Activated naive CD4-positive, alpha-beta T cell treated with anti-CD3 and anti-CD28 coated beads for 36 hours (primary cell): ENCODE data around the gene SF3B6. TPM values are rescaled to one million over a fixed set of nuclear protein-coding genes. Genes with fewer than 3 reads are reported as not detected.
A peak's percentile ranks its signal among the peaks of the same experiment; 100 is the strongest.

ENCODE experiments used
- CTCF ChIA-PET: fragments of 350-600 bp; sonication (Branson Sonifier 250); formaldehyde crosslinking; loops from one replicate; lab custom pipeline; 2021; ENCODE audit warnings: antibody characterized with exemption; lab: Charles Lee
- DNase-seq: peaks from one replicate; pipeline ENCODE4 v3.0.0-alpha.2; 2020
- H3K27ac Mint-ChIP-seq: one replicate; pipeline ENCODE4 v1.8.0; 2021; ENCODE audit warnings: mild to moderate bottlenecking, mixed read lengths
- H3K27me3 Mint-ChIP-seq: one replicate; pipeline ENCODE4 v1.8.0; 2021; ENCODE audit warnings: low read depth, mixed read lengths
- H3K36me3 Mint-ChIP-seq: one replicate; pipeline ENCODE4 v1.8.0; 2021; ENCODE audit warnings: low read depth, mixed read lengths
- H3K4me1 Mint-ChIP-seq: one replicate; pipeline ENCODE4 v1.8.0; 2021; ENCODE audit warnings: low read depth, mixed read lengths
- H3K4me3 Mint-ChIP-seq: one replicate; pipeline ENCODE4 v1.8.0; 2021; ENCODE audit warnings: mild to moderate bottlenecking, moderate library complexity, mixed read lengths
- H3K9me3 Mint-ChIP-seq: one replicate; pipeline ENCODE4 v1.8.0; 2021; ENCODE audit warnings: mixed read lengths
- intact Hi-C: fragments of 100-400 bp; cut with micrococcal nuclease; formaldehyde crosslinking; loops from one replicate; pipeline ENCODE4 v1.15.1; 2023
- total RNA-seq, 2 experiments: library from RNA; stranded (reverse); gene quantifications; one replicate each; pipeline ENCODE4 v1.2.3, GENCODE V29; 2021

Gene SF3B6
- total RNA-seq, 2 experiments from 2014 or later: 151 to 164 TPM

DNA sequence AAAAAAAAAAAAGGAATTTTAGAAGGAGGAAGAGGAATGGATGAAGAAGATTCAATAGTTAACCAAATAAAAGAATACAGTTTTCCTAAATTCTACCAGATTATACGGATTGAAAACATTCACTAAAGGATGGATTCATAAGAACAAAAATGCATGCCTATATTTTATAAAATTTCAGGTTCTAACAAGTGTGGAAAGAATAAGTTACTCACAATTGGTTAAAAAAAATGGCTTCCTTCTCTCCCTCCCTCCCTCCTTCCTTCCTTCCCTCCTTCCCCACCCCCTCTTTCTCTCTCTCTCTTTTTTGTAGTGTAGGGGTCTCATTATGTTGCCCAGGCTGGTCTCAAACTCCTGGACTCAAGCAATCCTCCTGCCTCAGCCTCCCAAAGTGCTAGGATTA, 10.1 kb upstream of the SF3B6 start:
- Mint-ChIP-seq H3K9me3 (no peaks in the 10 kb centered on the region), H3K4me1 (peaks cover 8% of the 10 kb centered on the region), H3K4me3 (no peak overlapping the region), H3K27ac (no peak overlapping the region), H3K36me3 (no peaks in the 10 kb centered on the region), H3K27me3 (no peaks in the 10 kb centered on the region)
- no peak for DNase-seq
- CTCF ChIA-PET: no interaction called here
- intact Hi-C loops: no loop called here

DNA sequence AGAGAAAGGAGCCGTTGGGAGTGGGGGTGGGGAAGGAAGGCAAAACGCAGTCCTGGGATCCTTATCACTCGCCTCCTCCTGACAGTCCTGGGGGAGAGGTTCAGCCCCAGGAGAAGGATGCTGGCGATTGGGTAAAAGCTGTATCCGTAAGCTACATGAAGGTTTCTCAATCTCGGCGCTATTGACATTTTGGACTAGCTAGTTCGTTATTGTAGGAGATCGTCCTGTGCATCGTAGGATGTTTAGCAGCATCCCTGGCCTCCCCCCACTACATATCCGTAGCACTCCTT, 9.0 kb upstream of the SF3B6 start:
- H3K27ac Mint-ChIP-seq: no peak overlapping the region
- intact Hi-C loops: loop anchor here (2.0 kb wide), 1 partner anchor 38 kb away; the partner anchor contains the start of gene WDCP
- peaks cover 8% of the 10 kb centered on the region for H3K4me1 Mint-ChIP-seq
- H3K27me3 Mint-ChIP-seq: no peaks in the 10 kb centered on the region
- no peaks in the 10 kb centered on the region for H3K36me3 Mint-ChIP-seq
- no peak for DNase-seq
- CTCF ChIA-PET: interaction anchor here (0.6 to 3.7 kb wide), 24 partner anchors 9 to 461 kb away, joined by 3 to 59 read pairs (median 4); partner anchors contain the start of genes ATAD2B, FKBP1B, SF3B6 and WDCP
- H3K4me3 Mint-ChIP-seq: peak overlapping the region; percentile 85
- no peaks in the 10 kb centered on the region for H3K9me3 Mint-ChIP-seq

DNA sequence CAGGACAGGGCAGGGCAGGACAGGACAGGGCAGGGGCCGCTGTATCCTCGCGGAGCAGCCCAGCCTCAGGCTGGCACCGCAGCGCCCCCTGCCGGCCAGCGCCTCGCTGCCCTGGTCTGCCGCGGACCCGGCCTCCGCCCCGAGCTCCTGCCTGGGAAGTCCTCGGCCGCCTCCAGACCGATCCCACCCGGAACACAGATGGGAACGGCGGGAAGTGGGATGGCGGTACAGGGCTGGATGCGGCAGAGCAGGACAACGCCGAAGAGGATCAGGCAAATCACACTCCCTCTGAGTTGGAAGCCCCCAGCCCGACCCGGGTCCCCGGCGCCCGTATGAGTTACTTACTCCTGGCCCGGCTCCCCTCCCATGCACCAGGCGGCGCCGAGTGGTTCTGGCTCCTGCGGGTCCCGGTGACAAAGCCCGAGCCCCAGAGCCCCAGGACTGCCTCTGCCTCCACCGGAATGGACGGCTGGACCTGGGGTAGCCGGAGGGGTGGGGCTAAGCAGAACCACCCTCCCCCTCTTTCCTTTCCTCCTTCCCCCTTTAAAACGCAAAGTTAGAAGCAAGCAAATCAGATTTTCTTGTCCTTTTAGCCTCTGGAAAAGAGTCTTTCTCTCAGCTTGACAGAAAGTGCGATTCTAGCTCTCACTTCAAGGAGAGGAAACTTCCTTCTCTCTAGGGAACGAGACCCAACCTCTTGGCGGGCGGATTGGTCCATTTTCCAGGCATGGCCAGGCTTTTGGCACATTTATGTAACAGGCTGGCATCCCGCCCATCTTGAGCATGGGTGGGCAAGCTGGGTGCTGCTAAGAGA, 8.5 kb upstream of the SF3B6 start, which contains the start of gene TP53I3:
Gene TP53I3 (minus strand): TSS at position 449 of the 814 bp plus-strand sequence. CDS start 508 bp downstream, outside the sequence.
- H3K27me3 Mint-ChIP-seq: no peaks in the 10 kb centered on the region
- H3K4me3 Mint-ChIP-seq: peak within 1 kb of the TSS; percentile 85
- CTCF ChIA-PET: interaction anchor here (0.5 to 3.7 kb wide), 47 partner anchors 8 to 1994 kb away, joined by 3 to 59 read pairs (median 4); partner anchors contain the start of genes ATAD2B, FKBP1B, SF3B6 and WDCP
- intact Hi-C loops: loop anchor here (1.0 to 2.0 kb wide), 8 partner anchors 8 to 298 kb away; partner anchors contain the start of genes ATAD2B, SF3B6 and WDCP
- peak; percentile 80 for DNase-seq
- peaks cover 8% of the 10 kb centered on the region for H3K4me1 Mint-ChIP-seq
- H3K9me3 Mint-ChIP-seq: no peaks in the 10 kb centered on the region
- H3K27ac Mint-ChIP-seq: peak within 1 kb of the TSS; percentile 27
- no peaks in the 10 kb centered on the region for H3K36me3 Mint-ChIP-seq

DNA sequence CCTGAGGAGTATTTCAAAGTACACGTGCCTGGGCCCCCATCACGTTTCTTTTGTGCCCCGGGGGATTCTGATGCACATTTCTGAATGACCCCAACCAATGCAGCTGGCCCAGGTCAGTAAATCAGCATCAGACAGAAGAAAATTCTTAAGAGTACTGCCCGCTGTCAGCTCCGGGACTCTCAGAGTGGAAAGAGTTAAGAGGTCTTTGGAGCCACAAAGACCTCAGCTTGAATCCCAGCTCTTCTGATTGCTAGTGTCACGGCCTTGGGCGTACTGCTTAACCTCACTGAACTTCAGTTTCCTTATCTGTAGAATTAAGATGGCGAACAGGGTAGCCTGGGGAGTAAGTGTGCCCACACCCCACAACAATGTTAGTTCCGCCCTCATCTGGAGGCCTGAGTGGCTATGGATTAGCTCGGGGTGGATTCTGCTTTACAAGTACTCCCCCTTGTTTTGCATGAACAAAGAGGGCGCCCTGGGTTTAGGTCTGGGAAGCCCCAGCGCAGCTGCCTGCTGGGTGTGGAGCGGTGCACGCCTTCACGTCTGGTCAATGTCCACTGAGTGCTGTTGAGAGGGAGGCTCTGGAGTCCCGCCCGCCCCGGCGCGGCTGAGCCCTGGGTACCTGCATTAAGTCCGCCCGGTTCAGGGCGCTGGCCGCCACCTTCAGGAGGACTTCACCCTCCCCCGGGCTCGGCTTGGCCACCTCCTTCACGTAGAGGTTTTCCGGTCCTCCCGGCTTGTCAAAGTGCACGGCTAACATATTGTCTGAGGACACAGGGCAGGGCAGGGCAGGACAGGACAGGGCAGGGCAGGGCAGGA, 7.7 kb upstream of the SF3B6 start:
- H3K27ac Mint-ChIP-seq: peak overlapping the region; percentile 27
- no peaks in the 10 kb centered on the region for H3K9me3 Mint-ChIP-seq
- H3K4me3 Mint-ChIP-seq: peak overlapping the region; percentile 85
- intact Hi-C loops: loop anchor here (1.0 to 2.0 kb wide), 8 partner anchors 7 to 299 kb away; partner anchors contain the start of genes ATAD2B, SF3B6 and WDCP
- peak; percentile 65 for DNase-seq
- CTCF ChIA-PET: interaction anchor here (0.5 to 3.7 kb wide), 35 partner anchors 7 to 460 kb away, joined by 3 to 59 read pairs (median 4); partner anchors contain the start of genes ATAD2B, SF3B6 and WDCP
- peaks cover 8% of the 10 kb centered on the region for H3K4me1 Mint-ChIP-seq
- no peaks in the 10 kb centered on the region for H3K27me3 Mint-ChIP-seq
- H3K36me3 Mint-ChIP-seq: no peaks in the 10 kb centered on the region

DNA sequence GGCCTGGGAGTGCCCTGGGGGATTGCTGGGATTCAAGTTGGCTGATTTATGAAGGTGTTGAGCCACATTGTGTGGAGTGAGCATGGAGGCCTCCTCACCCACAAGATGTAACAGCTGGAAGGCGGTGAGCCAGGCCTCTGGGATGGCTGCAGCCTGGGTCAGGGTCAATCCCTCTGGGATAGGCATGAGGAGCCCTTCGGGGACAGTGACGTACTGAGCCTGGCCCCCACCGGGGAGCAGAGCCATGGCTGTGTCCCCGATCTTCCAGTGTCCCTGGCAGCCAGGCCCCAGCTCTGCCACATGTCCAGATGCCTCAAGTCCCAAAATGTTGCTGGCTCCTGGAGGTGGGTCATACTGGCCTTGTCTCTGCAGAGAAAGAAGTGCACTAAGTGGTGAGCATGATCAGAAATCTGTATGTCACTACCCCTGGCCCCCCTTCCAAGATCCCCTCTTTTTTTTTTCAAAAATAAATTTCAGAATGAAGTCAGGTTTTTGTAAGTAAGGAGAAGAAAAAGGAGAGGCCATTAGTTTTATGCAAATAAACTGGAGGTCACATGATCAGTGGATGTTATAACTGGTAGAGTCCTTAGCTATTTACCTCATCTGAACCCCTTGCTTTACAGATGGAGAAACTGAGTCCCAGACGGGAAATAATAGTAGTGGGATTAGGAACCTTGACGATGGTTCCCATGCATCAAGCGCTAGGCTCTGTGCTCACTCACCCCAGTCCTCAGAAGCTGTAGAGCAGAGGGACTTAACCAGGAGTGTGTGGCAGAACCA, 6.9 kb upstream of the SF3B6 start:
- DNase-seq: no peak
- Mint-ChIP-seq H3K4me3 (peak overlapping the region; percentile 85), H3K4me1 (peaks cover 8% of the 10 kb centered on the region), H3K27ac (no peak overlapping the region), H3K9me3 (no peaks in the 10 kb centered on the region), H3K36me3 (no peaks in the 10 kb centered on the region), H3K27me3 (no peaks in the 10 kb centered on the region)
- CTCF ChIA-PET: interaction anchor here (0.6 to 3.7 kb wide), 12 partner anchors 9 to 303 kb away, joined by 3 to 59 read pairs (median 4); partner anchors contain the start of genes ATAD2B and WDCP
- intact Hi-C loops: no loop called here

DNA sequence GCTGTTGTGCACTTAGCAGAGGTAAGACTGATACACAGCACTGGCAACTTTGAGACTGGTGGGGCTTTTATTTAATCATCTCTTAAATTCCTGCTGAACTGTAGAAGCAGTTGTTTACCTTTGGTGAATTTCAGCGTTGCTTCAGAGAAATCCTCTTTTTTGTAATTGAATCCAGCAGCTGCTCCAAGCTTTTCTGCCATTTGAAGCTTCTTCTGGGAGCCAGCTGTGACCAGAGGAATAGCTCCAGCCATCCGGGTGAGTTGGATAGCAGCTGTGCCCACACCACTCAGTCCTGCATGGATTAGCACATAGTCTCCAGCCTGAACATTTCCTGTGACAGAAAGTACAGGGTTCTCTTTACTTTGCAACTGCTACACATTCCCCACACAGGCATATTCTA, 4.6 kb upstream of the SF3B6 start:
- Mint-ChIP-seq H3K9me3 (no peaks in the 10 kb centered on the region), H3K27me3 (no peaks in the 10 kb centered on the region), H3K36me3 (no peaks in the 10 kb centered on the region), H3K4me3 (no peak overlapping the region), H3K27ac (no peak overlapping the region), H3K4me1 (peaks cover 15% of the 10 kb centered on the region)
- intact Hi-C loops: no loop called here
- DNase-seq: no peak
- CTCF ChIA-PET: interaction anchor here (0.9 kb wide), 1 partner anchor 154 kb away, joined by 4 read pairs; the partner anchor contains the start of gene ATAD2B

DNA sequence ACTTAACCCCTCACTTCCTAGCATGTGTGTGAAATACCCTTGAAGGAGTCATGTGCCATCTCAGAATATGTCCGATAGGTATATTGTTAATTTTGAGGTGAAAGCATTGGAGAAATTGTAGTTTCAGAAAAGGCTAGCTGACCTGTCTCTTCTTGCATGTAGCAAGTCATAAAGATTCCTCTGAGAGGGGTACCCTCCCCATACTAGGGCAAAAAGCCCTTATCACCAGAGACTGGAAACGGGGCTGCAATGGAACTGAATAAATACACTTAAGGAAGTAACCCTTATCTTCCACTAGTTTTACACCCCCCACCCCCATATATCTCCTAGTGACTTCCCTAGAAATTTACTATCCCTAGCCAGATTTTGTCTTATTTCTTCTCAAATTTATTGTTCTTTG, 1.8 kb upstream of the SF3B6 start:
- DNase-seq: no peak
- Mint-ChIP-seq H3K27me3 (no peaks in the 10 kb centered on the region), H3K27ac (no peak overlapping the region), H3K4me1 (peaks cover 28% of the 10 kb centered on the region), H3K36me3 (peaks cover 5% of the 10 kb centered on the region), H3K9me3 (no peaks in the 10 kb centered on the region), H3K4me3 (peak overlapping the region; percentile 97)
- CTCF ChIA-PET: interaction anchor here (0.7 to 2.2 kb wide), 2 partner anchors 106 to 151 kb away, joined by 3 to 10 read pairs; partner anchors contain the start of gene ATAD2B
- intact Hi-C loops: loop anchor here (2.0 to 5.0 kb wide), 4 partner anchors 253 to 964 kb away; partner anchors contain the start of genes EFR3B and ITSN2

DNA sequence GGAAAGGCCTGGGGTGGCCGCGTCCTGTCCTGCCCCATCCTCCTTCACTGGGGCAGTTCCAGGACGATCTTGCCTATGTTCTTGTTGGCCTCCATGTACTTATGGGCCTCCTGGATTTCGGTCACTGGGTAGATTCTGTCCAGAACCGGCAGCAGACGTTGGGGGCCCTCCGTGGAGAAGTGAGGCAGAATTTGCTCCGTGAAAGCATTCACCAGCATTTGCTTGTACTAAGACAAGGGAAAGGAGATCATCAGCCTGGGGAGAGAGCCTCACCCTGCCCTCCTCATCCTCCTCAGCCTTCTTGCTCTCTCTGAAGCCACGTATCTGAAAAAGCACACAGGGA, 1.4 kb upstream of the SF3B6 start:
- Mint-ChIP-seq H3K36me3 (peaks cover 5% of the 10 kb centered on the region), H3K27me3 (no peaks in the 10 kb centered on the region), H3K4me3 (peak overlapping the region; percentile 97), H3K4me1 (peaks cover 31% of the 10 kb centered on the region), H3K9me3 (no peaks in the 10 kb centered on the region), H3K27ac (no peak overlapping the region)
- DNase-seq: no peak
- intact Hi-C loops: loop anchor here (2.0 to 5.0 kb wide), 4 partner anchors 253 to 965 kb away; partner anchors contain the start of genes EFR3B and ITSN2
- CTCF ChIA-PET: interaction anchor here (1.1 to 2.2 kb wide), 2 partner anchors 150 to 253 kb away, joined by 3 to 10 read pairs; partner anchors contain the start of gene ATAD2B

DNA sequence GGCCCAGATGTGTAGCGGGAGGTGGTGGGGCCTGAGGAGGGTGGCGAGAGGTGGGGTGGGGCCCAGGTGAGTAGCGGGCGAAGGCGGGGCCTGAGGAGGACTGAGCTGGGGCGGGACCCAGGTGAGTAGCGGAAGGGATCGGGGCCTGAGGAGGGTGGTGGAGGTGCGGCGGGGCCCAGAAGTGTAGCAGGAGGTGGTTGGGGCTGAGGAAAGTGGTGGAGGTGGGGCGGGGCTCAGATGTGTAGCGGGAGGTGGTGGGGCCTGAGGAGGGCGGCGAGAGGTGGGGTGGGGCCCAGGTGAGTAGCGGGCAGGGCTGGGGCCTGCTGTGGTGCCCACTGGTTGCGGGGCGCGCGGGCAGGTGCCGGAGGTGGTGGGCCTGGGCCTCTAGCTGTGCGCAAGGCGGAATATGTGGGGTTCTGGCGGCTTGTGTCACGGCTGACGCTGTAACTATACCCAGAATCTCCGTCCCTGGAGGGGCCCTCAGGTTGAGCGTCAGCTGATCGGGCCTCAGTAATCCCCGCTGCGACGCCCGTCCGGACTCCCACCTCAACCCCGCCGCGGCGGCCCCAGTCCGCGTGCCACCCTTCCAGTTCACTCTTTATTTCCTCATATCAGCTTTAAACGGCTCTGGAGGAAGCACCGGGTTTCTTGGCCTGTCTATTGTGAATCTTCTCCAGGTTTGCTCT, 866 bp upstream of the SF3B6 start:
- DNase-seq: no peak
- H3K4me3 Mint-ChIP-seq: peak overlapping the region; percentile 97
- H3K4me1 Mint-ChIP-seq: peaks cover 31% of the 10 kb centered on the region
- no peaks in the 10 kb centered on the region for H3K27me3 Mint-ChIP-seq
- H3K9me3 Mint-ChIP-seq: no peaks in the 10 kb centered on the region
- intact Hi-C loops: loop anchor here (1.0 to 5.0 kb wide), 13 partner anchors 7 to 965 kb away; partner anchors contain the start of genes ATAD2B, CENPO, EFR3B and FAM228B
- CTCF ChIA-PET: interaction anchor here (0.5 to 2.2 kb wide), 5 partner anchors 8 to 252 kb away, joined by 3 to 10 read pairs (median 4); partner anchors contain the start of genes ATAD2B and TP53I3
- peaks cover 5% of the 10 kb centered on the region for H3K36me3 Mint-ChIP-seq
- H3K27ac Mint-ChIP-seq: no peak overlapping the region

DNA sequence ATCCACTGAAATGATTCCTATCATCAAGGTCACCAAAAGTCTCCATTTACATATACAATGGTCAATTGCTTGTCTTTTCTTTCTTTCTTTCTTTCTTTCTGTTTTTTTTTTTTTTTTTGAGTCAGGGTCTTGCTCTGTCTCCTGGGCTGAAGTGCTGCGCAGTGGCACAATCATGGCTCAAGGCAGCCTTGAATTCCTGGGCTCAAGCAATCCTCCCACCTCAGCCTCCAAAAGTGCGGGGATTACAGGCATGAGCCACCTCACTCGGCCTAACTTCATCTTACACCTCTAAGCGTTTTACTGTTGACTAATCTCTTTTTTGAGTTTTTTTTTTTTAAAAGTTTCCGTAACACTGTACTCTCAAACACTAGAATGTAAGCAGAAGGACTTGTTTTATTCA, 867 bp downstream of the SF3B6 start:
- Mint-ChIP-seq H3K27me3 (no peaks in the 10 kb centered on the region), H3K9me3 (no peaks in the 10 kb centered on the region), H3K4me3 (peak overlapping the region; percentile 97), H3K4me1 (peaks cover 36% of the 10 kb centered on the region), H3K36me3 (peaks cover 5% of the 10 kb centered on the region), H3K27ac (peak overlapping the region; percentile 93)
- no peak for DNase-seq
- CTCF ChIA-PET: interaction anchor here (0.6 to 1.1 kb wide), 2 partner anchors 28 to 248 kb away, joined by 4 read pairs; partner anchors contain the start of gene WDCP
- intact Hi-C loops: loop anchor here (5.0 kb wide), 2 partner anchors 502 to 967 kb away; partner anchors contain the start of gene EFR3B
